HG03280 (cell line): ENCODE measurements around the gene METAP1D.

ENCODE experiments used
- ATAC-seq: cut with Tn5 transposase; IDR thresholded peaks from one replicate; pipeline ENCODE4 v1.9.1; 2021; ENCODE audit warnings: mild to moderate bottlenecking, moderate library complexity; ENCODE audit not compliant: unreplicated experiment

Gene METAP1D

GRCh38 chr2:172090044-172090961 is 90.5 kb downstream of the METAP1D start:
- ATAC-seq, result no peak

GRCh38 chr2:172091000-172091641 is 91.4 kb downstream of the METAP1D start:
- ATAC-seq, result no peak

- no peak for ATAC-seq
Measured at GRCh38 chr2:172091761-172092566, 92.2 kb downstream of the METAP1D start.

GRCh38 chr2:172092716-172093415 is 93.1 kb downstream of the METAP1D start:
- no peak for ATAC-seq

- ATAC-seq, result no peak
Measured at GRCh38 chr2:172093416-172094293, 93.9 kb downstream of the METAP1D start.

- no peak for ATAC-seq
Measured at GRCh38 chr2:172094294-172095145, 94.8 kb downstream of the METAP1D start.

- ATAC-seq, result no peak
Measured at GRCh38 chr2:172095146-172095904, 95.6 kb downstream of the METAP1D start.

- ATAC-seq, result no peak
Measured at GRCh38 chr2:172095905-172096625, 96.3 kb downstream of the METAP1D start.

GRCh38 chr2:172096626-172097547 is 97.1 kb downstream of the METAP1D start:
- ATAC-seq, result no peak

- no peak for ATAC-seq
Measured at GRCh38 chr2:172097557-172098131, 97.9 kb downstream of the METAP1D start.

GRCh38 chr2:172098287-172098649 is 98.5 kb downstream of the METAP1D start:
- ATAC-seq, result no peak

- ATAC-seq, result no peak
Measured at GRCh38 chr2:172098650-172099471, 99.1 kb downstream of the METAP1D start.

- no peak for ATAC-seq
Measured at GRCh38 chr2:172099472-172100079, 99.8 kb downstream of the METAP1D start.

GRCh38 chr2:172100080-172100934 is 100.6 kb downstream of the METAP1D start:
- no peak for ATAC-seq
